ENCODE data around the gene GTPBP1.

The GTPBP1 gene

GRCh38 chr22:38737302-38738060 lies 31.7 kb downstream of the GTPBP1 start:
- TF ChIP-seq ZFX (IDR thresholded peaks at IDR 0.05) (no peak), CTCF (conservative IDR thresholded peaks at IDR 0.05) (no peak)
- no peak overlapping the region for H3K27ac ChIP-seq

DNA sequence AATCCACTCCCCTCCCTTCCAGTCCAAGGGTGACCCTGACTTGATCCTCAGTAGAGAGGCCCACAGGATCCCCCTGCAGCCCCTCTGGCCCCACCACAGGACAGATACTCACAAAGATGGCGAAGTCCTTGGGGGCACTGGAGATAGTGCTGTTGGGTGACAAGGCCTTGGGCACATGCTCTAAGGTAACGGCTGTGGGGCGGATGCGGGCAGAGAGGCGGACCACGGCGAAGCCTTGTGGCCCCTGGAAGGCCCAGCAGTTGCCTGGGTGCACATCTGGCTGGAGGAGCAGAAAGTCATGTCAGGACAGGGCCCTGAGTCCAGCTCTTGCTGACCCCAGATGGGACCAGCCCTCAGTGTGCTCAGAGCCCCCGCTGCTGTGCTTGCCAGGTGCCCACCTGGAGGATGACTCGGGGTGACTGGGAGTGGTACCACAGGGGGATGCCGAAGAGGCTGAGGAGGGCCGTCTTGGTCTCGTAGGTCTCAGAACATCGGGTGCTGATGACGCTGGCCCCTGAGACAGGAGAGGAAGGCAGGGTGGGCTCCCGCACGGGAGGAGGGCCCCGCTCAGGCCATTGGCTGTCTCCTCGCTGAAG lies 32.8 kb downstream of the GTPBP1 start:
- TF ChIP-seq ZFX (IDR thresholded peaks at IDR 0.05) (no peak), CTCF (conservative IDR thresholded peaks at IDR 0.05) (no peak)
- no peak overlapping the region for H3K27ac ChIP-seq

DNA sequence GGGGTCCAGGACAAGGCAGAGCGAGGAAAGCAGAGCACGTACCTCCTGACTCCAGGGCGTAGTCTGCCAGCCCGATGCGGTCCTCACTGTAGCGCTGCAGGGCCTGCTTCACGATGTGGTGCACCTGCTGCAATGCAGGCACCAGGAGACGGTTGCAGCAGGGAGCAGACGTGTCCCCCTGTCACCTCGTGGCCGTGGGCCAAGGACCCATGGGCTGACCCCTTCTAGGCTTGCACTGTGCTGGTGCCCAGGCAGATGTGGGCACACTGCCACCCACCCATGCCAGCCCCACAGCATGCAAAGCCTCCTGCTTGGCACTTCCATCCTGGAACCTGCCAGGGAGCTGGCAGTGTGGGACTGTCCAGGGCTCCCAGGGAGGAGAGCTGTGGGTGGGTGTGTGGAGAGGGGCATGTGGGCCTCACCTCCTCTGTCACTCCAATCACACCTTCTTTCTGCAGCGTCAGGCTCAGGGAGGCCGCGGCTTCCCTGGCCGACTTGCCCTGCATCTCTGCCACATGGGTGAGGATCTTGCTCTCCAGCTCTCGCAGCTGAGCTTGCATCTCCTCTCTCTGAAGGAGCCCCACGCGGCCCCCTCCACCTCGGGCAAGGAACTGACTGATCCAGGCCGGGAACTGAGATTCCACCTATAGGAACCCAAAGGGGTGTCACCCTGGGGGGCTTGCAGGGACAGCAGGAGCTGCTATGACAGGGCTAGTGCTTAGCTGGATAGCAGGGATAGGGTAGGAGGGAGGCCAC lies 33.7 kb downstream of the GTPBP1 start:
- H3K27ac ChIP-seq: no peak overlapping the region

GRCh38 chr22:38740116-38740723 lies 34.5 kb downstream of the GTPBP1 start:
- H3K27ac ChIP-seq: no peak overlapping the region
- TF ChIP-seq CTCF (conservative IDR thresholded peaks at IDR 0.05) (no peak), ZFX (IDR thresholded peaks at IDR 0.05) (no peak)

More for the DNA sequence above, 33.7 kb downstream of the GTPBP1 start:
- no peak for TF ChIP-seq CTCF (conservative IDR thresholded peaks at IDR 0.05)
- no peak for TF ChIP-seq ZFX (IDR thresholded peaks at IDR 0.05)

- no peak overlapping the region for H3K27ac ChIP-seq
- TF ChIP-seq ZFX (IDR thresholded peaks at IDR 0.05): no peak
- TF ChIP-seq CTCF (conservative IDR thresholded peaks at IDR 0.05): no peak
These were observed 35.0 kb downstream of the GTPBP1 start for GRCh38 chr22:38740754-38741153.

- no peak overlapping the region for H3K27ac ChIP-seq
- TF ChIP-seq CTCF (conservative IDR thresholded peaks at IDR 0.05) (no peak), ZFX (IDR thresholded peaks at IDR 0.05) (no peak)
These were observed 35.4 kb downstream of the GTPBP1 start for GRCh38 chr22:38741166-38741565.
